ENCODE data around the gene SVEP1.

- TF ChIP-seq SIN3A (IDR thresholded peaks at IDR 0.05; ENCODE audit: borderline replicate concordance, insufficient read depth, low read length) = no peak
- TF ChIP-seq POLR2AphosphoS5 (IDR thresholded peaks at IDR 0.05; ENCODE audit: low read depth, low read length) = no peak
These were observed 245.4 kb downstream of the SVEP1 start for GRCh38 chr9:110334183-110334582.
